K562 (cell line): ENCODE measurements around the gene CYP24A1. TPM values are rescaled to one million over a fixed set of nuclear protein-coding genes. Genes with fewer than 3 reads are reported as not detected.

Source experiments
- ATAC-seq: fragments of 200-7000 bp; cut with Tn5 transposase; 3 replicates; pipeline ENCODE4 v1.9.1; 2020; ENCODE audit warnings: moderate library complexity
- BruUV-seq: library from RNA; stranded (reverse); fragments of 400-500 nt; replicated peaks from 2 replicates; lab custom pipeline; 2021; lab: Mats Ljungman, UMichigan
- CTCF ChIA-PET: fragments of 300-600 bp; formaldehyde crosslinking; extraction: SDS; loops from one replicate; lab custom pipeline; 2021; ENCODE audit warnings: low intra/inter-chr PET ratio; lab: Yijun Ruan, JAX
- POLR2A ChIA-PET: fragments of 300-600, 350-650 bp; sonication (Branson Sonifier 250); formaldehyde crosslinking; extraction: SDS; loops from one replicate; lab custom pipeline; 2021; ENCODE audit warnings: antibody characterized with exemption, inconsistent platforms; lab: Yijun Ruan, JAX
- DNase-seq, 4 experiments: peaks; one replicate each; pipeline versions ENCODE4 v3.0.0 to v3.0.0-alpha.2; 2011 to 2018; ENCODE audit warnings: low spot score in 3 of 4, mixed read lengths in 3 of 4; ENCODE audit errors: extremely low read depth in 1 of 4
- FAIRE-seq: peaks from 2 replicates; lab custom pipeline; 2011; peaks lifted over from hg19 to GRCh38; lab: Jason Lieb, UNC
- H2AFZ ChIP-seq: 2 replicates; pipeline ENCODE4 v1.6.0; 2011; ENCODE audit warnings: low read depth, low read length, control low read depth, inconsistent platforms
- H3K27ac ChIP-seq: fragments of 200-600 bp; 3 replicates; pipeline ENCODE4 v1.8.0; 2011; ENCODE audit warnings: low read depth, mild to moderate bottlenecking, control low read depth, inconsistent platforms, low read length, moderate library complexity, mixed read lengths; ENCODE audit errors: extremely low read depth
- H3K27me3 ChIP-seq, 2 experiments: fragments of 300-600 bp in 1 of 2; 2 replicates in 1 of 2; 3 replicates in 1 of 2; pipeline versions ENCODE4 v1.6.0 to v1.8.0; 2011; ENCODE audit warnings: inconsistent platforms in 2 of 2, low read length in 2 of 2, mild to moderate bottlenecking in 1 of 2, mixed read lengths in 1 of 2, moderate library complexity in 1 of 2; ENCODE audit not compliant: control insufficient read depth in 2 of 2, insufficient read depth in 2 of 2
- H3K36me3 ChIP-seq: fragments of 300-600 bp; 3 replicates; pipeline ENCODE4 v1.8.0; 2011; ENCODE audit warnings: mild to moderate bottlenecking, low read length, inconsistent platforms; ENCODE audit not compliant: control insufficient read depth, insufficient read depth
- H3K4me1 ChIP-seq, 2 experiments: fragments of 200-600 bp in 1 of 2; replicated peaks in 1 of 2; 2 replicates in 1 of 2; 3 replicates in 1 of 2; pipeline versions ENCODE4 v1.5.1 to v1.8.0; 2011; ENCODE audit warnings: inconsistent platforms in 2 of 2, low read length in 2 of 2, mild to moderate bottlenecking in 1 of 2, mixed read lengths in 1 of 2, moderate library complexity in 1 of 2; ENCODE audit not compliant: control insufficient read depth in 2 of 2, insufficient read depth in 2 of 2
- H3K4me2 ChIP-seq: 2 replicates; pipeline ENCODE4 v1.6.1; 2011; ENCODE audit warnings: low read length, control low read depth, inconsistent platforms, mixed read lengths; ENCODE audit not compliant: insufficient read depth
- H3K4me3 ChIP-seq: fragments of 200-600 bp; sonication (generic), shearing (Covaris generic); 2 replicates; pipeline ENCODE4 v1.5.1; 2016; ENCODE audit warnings: control low read depth, inconsistent platforms
- H3K79me2 ChIP-seq: fragments of 200-600 bp; 3 replicates; pipeline ENCODE4 v1.8.0; 2011; ENCODE audit warnings: low read length, inconsistent platforms; ENCODE audit not compliant: control insufficient read depth, insufficient read depth
- H3K9ac ChIP-seq, 2 experiments: 2 replicates each; pipeline versions ENCODE4 v1.6.0 to v1.6.1; 2011; ENCODE audit warnings: low read depth in 2 of 2, low read length in 2 of 2, control low read depth in 1 of 2, inconsistent platforms in 1 of 2, mild to moderate bottlenecking in 1 of 2, mixed read lengths in 1 of 2; ENCODE audit not compliant: insufficient read depth in 1 of 2
- H3K9me1 ChIP-seq: one replicate; pipeline ENCODE4 v1.6.0; 2011; ENCODE audit warnings: inconsistent platforms, mild to moderate bottlenecking, low read length, moderate library complexity; ENCODE audit not compliant: control insufficient read depth, insufficient read depth
- H3K9me3 ChIP-seq: replicated peaks from 2 replicates; pipeline ENCODE4 v1.5.1; 2011; ENCODE audit warnings: low read depth, low read length, inconsistent platforms; ENCODE audit not compliant: control insufficient read depth, insufficient read depth
- H4K20me1 ChIP-seq: replicated peaks from 2 replicates; pipeline ENCODE4 v1.6.1; 2011; ENCODE audit warnings: low read length, inconsistent platforms, mixed read lengths; ENCODE audit not compliant: control insufficient read depth, insufficient read depth
- EHMT2 ChIP-seq: fragments of 450-650 bp; IDR thresholded peaks from 2 replicates; pipeline ENCODE4 v1.6.1; 2018; ENCODE audit warnings: antibody characterized with exemption
- ZBTB11 ChIP-seq, 3 experiments: fragments of 200-800 bp in 1 of 3; fragments of 250-450 bp in 1 of 3; fragments of 450-650 bp in 1 of 3; sonication (Bioruptor Pico) in 1 of 3; sonication (Bioruptor generic) in 1 of 3; formaldehyde crosslinking in 1 of 3; IDR thresholded peaks; 2 replicates each; pipeline versions ENCODE4 v1.6.1 to v1.8.0; 2016 to 2022; ENCODE audit warnings: mild to moderate bottlenecking in 2 of 3, missing genetic modification characterization in 2 of 3, missing compliant biosample characterization in 1 of 3, moderate library complexity in 1 of 3
- WGBS: fragments of 100-300 bp; shearing (Covaris generic); methylation state at CpG from one replicate; pipeline ENCODE4 v1.1.6; 2016; ENCODE audit warnings: low coverage, mixed read lengths; ENCODE audit not compliant: insufficient coverage; ENCODE audit errors: missing lambda C conversion rate; 5-methylcytosine and 5-hydroxymethylcytosine counted together
- in situ Hi-C: fragments of 300-500 bp; cut with MboI; formaldehyde crosslinking; loops from 4 replicates; pipeline ENCODE4 v1.15.0; 2018; ENCODE audit warnings: inconsistent platforms, mixed read lengths
- intact Hi-C: fragments of 100-400 bp; cut with micrococcal nuclease; formaldehyde crosslinking; loops from 2 replicates; pipeline ENCODE4 v1.14.2; 2022
- polyA plus RNA-seq, 8 experiments: library from polyadenylated mRNA; depleted of rRNA in 4 of 8; stranded (reverse) in 5 of 8; unstranded in 3 of 8; fragments of >200 nt; fragmentation: Nextera tagmentation in 2 of 8; fragmentation: Illumina TruSeq in 1 of 8; extraction: Ambion mirVana in 2 of 8; extraction: Trizol in 1 of 8; gene quantifications; 2 replicates each; pipeline versions ENCODE4 v1.2.1 to v1.2.3, GENCODE V29; 2011 to 2014; ENCODE audit warnings: inconsistent platforms in 1 of 8, missing spikeins in 1 of 8
- total RNA-seq, 7 experiments: library from RNA; depleted of rRNA in 6 of 7; stranded (reverse); fragments of >200 nt in 6 of 7; fragmentation: Illumina TruSeq in 2 of 7; extraction: Trizol in 2 of 7; gene quantifications; 2 replicates each; pipeline versions ENCODE4 v1.2.1 to v1.2.3, GENCODE V29; 2011 to 2021; ENCODE audit warnings: low replicate concordance in 1 of 7

CYP24A1 gene
- total and polyA plus RNA-seq, 9 of the 15 experiments (the other 6 are each of a cell fraction or from before 2014, with no cell fraction given), result 0.04 TPM; not detected in 8

- POLR2A ChIA-PET, result no interaction called here
- H2AFZ ChIP-seq, result no peak overlapping the region
- no peak overlapping the region for H3K4me2 ChIP-seq
- TF ChIP-seq ZBTB11 (CRISPR knock-in tag; IDR thresholded peaks at IDR 0.05) (peak in 1 of 3 experiments; percentile 63; a peak in 1 of 6 replicates), EHMT2 (no peak)
- TF ChIP-seq, all 486 proteins: peak for 1
- intact Hi-C loops (no loop called here), in situ Hi-C loops (no loop called here)
- H3K27me3 ChIP-seq, result peaks cover 0 to 15% of the 10 kb centered on the region in 2 experiments; a peak in 4 of 5 replicates
- ATAC-seq, result no peak
- no peaks in the 10 kb centered on the region for H4K20me1 ChIP-seq
- no peaks in the 10 kb centered on the region for H3K79me2 ChIP-seq
- no peaks in the 10 kb centered on the region for H3K9me1 ChIP-seq
- no peak for FAIRE-seq
- no peaks in the 10 kb centered on the region for H3K4me1 ChIP-seq
- H3K36me3 ChIP-seq, result no peaks in the 10 kb centered on the region
- no TSS peak for BruUV-seq
- H3K4me3 ChIP-seq, result no peak overlapping the region
- DNase-seq, result no peak
- CTCF ChIA-PET, result no interaction called here
- no peak overlapping the region for H3K9ac ChIP-seq
- no peak overlapping the region for H3K27ac ChIP-seq
- H3K9me3 ChIP-seq, result no peaks in the 10 kb centered on the region
- WGBS, result 0% methylated on average over 5 of the region's 5 CpGs
These were observed 36.7 kb downstream of the CYP24A1 start for GRCh38 chr20:54137115-54137514.
